Spleen (tissue), 7 donors: Measurements from ENCODE around the gene OR4N2.
"Not testable (repeated sequence)": the region's sequence is repeated elsewhere in the genome, so short reads cannot be mapped to it uniquely, and the experiment has no call there.

ENCODE experiments used
- POLR2A ChIP-seq, 3 donors: fragments of 450-650 bp; IDR thresholded peaks; one replicate each; pipeline ENCODE4 v1.5.1; 2017; ENCODE audit warnings: antibody characterized with exemption in 3 of 3, mild to moderate bottlenecking in 1 of 3
- POLR2AphosphoS5 ChIP-seq, 3 donors: sonication (generic); formaldehyde crosslinking; IDR thresholded peaks; one replicate each; pipeline ENCODE4 v1.5.1; 2017; ENCODE audit warnings: antibody characterized with exemption in 3 of 3
- TF ChIP-seq, protein P1 (sequence below), 11 experiments: fragments of 200-600 bp in 7 of 11; fragments of 450-650 bp in 4 of 11; sonication (generic) in 4 of 11; IDR thresholded peaks in 8 of 11; conservative IDR thresholded peaks in 3 of 11; 1 replicate in 7 of 11; 2 replicates in 4 of 11; pipeline versions ENCODE4 v1.4.0 to v1.8.0; 2016 to 2021; ENCODE audit warnings: antibody characterized with exemption in 11 of 11, inconsistent platforms in 4 of 11, mild to moderate bottlenecking in 1 of 11
- donor health status: DM: no; HTN: no; CAD: no; lungs with moderate emphysema.
- donor health status: DM: no; HTN: no; CAD: no.
- donor health status: DM: no; HTN: no; CAD: no.

DNA sequence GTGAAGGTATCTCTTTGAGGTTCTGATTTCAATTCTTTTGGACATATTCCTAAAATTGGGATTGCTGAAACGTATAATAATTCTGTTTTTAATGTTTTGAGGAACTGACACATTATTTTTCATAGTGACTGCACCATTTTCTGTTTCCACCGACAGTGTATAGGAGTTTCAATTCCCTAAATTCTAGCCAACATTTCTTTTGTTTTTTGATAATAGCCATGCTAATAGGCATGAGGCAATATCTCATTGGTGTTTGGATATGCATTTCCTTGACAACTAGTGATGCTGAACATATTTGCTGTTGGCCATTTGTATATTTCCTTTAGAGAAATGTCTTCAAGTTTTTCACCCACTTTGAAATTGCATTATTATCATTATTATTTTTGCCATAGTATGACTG lies 31.1 kb upstream of the OR4N2 start:
- TF ChIP-seq, protein P1, sequence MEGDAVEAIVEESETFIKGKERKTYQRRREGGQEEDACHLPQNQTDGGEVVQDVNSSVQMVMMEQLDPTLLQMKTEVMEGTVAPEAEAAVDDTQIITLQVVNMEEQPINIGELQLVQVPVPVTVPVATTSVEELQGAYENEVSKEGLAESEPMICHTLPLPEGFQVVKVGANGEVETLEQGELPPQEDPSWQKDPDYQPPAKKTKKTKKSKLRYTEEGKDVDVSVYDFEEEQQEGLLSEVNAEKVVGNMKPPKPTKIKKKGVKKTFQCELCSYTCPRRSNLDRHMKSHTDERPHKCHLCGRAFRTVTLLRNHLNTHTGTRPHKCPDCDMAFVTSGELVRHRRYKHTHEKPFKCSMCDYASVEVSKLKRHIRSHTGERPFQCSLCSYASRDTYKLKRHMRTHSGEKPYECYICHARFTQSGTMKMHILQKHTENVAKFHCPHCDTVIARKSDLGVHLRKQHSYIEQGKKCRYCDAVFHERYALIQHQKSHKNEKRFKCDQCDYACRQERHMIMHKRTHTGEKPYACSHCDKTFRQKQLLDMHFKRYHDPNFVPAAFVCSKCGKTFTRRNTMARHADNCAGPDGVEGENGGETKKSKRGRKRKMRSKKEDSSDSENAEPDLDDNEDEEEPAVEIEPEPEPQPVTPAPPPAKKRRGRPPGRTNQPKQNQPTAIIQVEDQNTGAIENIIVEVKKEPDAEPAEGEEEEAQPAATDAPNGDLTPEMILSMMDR (IDR thresholded peaks at IDR 0.05 in 8 of 11, conservative IDR thresholded peaks at IDR 0.05 in 3 of 11): not testable (repeated sequence)
- not testable (repeated sequence) for TF ChIP-seq POLR2A, POLR2AphosphoS5 (IDR thresholded peaks at IDR 0.05)
